GM12891 (cell line): ENCODE results near the gene FBXO31.

Experiments used
- POLR2A ChIP-seq: IDR thresholded peaks from 2 replicates; pipeline ENCODE4 v1.6.1; 2011; ENCODE audit warnings: low read depth, low read length, control low read depth
- POU2F2 ChIP-seq: IDR thresholded peaks from 2 replicates; pipeline ENCODE4 v1.6.1; 2011; ENCODE audit warnings: low read depth, mild to moderate bottlenecking, control low read depth, low read length, moderate library complexity
- TAF1 ChIP-seq: IDR thresholded peaks from 2 replicates; pipeline ENCODE4 v1.6.1; 2011; ENCODE audit warnings: low read depth, low read length, control low read depth

- TF ChIP-seq TAF1 (no peak), POLR2A (no peak), POU2F2 (no peak)
These were observed 3.2 kb downstream of the FBXO31 start for GRCh38 chr16:87380403-87380802.
